Cardiac septum (tissue), 1 donor: Measurements from ENCODE around the gene TPO. TPM values are rescaled to one million over a fixed set of nuclear protein-coding genes. Genes with fewer than 3 reads are reported as not detected.
"Not testable (repeated sequence)": the region's sequence is repeated elsewhere in the genome, so short reads cannot be mapped to it uniquely, and the experiment has no call there.

Experiments
- DNase-seq: peaks from one replicate; pipeline ENCODE4 v3.0.0-alpha.2; 2020; ENCODE audit warnings: low spot score
- intact Hi-C: fragments of 100-400 bp; cut with DNase I; formaldehyde crosslinking; loops from one replicate; pipeline ENCODE4 v1.14.0; 2022
- total RNA-seq: library from RNA; stranded (reverse); fragmentation: NEBNext Ultra II Directional; extraction: Animal tissue kit (Norgen Biotek cat#: 25700); gene quantifications from one replicate; pipeline ENCODE4 v1.2.1, GENCODE V29; 2021
- donor health status: DM: no; HTN: no; CAD: no.

TPO gene
- total RNA-seq, 1 donor from 2014 or later = 11.8 TPM

- intact Hi-C loops = no loop called here
- peak; percentile 75 for DNase-seq
Measured at GRCh38 chr2:1563943-1564891, 151.0 kb downstream of the TPO start.

- DNase-seq = peak; percentile 72
- intact Hi-C loops = no loop called here
Measured at GRCh38 chr2:1567556-1568344, 154.5 kb downstream of the TPO start.

GRCh38 chr2:1568345-1568668, 155.0 kb downstream of the TPO start:
- intact Hi-C loops, DNase-seq: not testable (repeated sequence)

- intact Hi-C loops = no loop called here
- DNase-seq = peak; percentile 62
Measured at GRCh38 chr2:1569879-1570450, 156.7 kb downstream of the TPO start.

GRCh38 chr2:1571477-1572417, 158.5 kb downstream of the TPO start:
- peak; percentile 67 for DNase-seq

GRCh38 chr2:1572638-1573037, 159.4 kb downstream of the TPO start:
- intact Hi-C loops = no loop called here
- peak; percentile 84 for DNase-seq

More at GRCh38 chr2:1571477-1572417, 158.5 kb downstream of the TPO start:
- intact Hi-C loops = no loop called here

GRCh38 chr2:1577846-1578245, 164.6 kb downstream of the TPO start:
- intact Hi-C loops = no loop called here
- no peak for DNase-seq

GRCh38 chr2:1581257-1581964, 168.1 kb downstream of the TPO start:
- peak; percentile 63 for DNase-seq
- intact Hi-C loops = not testable (repeated sequence)

- intact Hi-C loops = no loop called here
- DNase-seq = no peak
Measured at GRCh38 chr2:1581965-1582625, 168.8 kb downstream of the TPO start.

GRCh38 chr2:1582891-1583341, 169.7 kb downstream of the TPO start:
- intact Hi-C loops = no loop called here
- DNase-seq = peak; percentile 67

- peak; percentile 66 for DNase-seq
- intact Hi-C loops = no loop called here
Measured at GRCh38 chr2:1584051-1584531, 170.8 kb downstream of the TPO start.

- peak; percentile 70 for DNase-seq
- intact Hi-C loops = no loop called here
Measured at GRCh38 chr2:1584691-1585485, 171.6 kb downstream of the TPO start.

- intact Hi-C loops = no loop called here
- DNase-seq = peak; percentile 61
Measured at GRCh38 chr2:1585635-1586034, 172.4 kb downstream of the TPO start.

GRCh38 chr2:1586251-1586922, 173.1 kb downstream of the TPO start:
- no peak for DNase-seq
- intact Hi-C loops = no loop called here

- intact Hi-C loops = no loop called here
- no peak for DNase-seq
Measured at GRCh38 chr2:1586923-1587840, 173.9 kb downstream of the TPO start.
